Measurements from ENCODE around the gene TTC7B. TPM values are rescaled to one million over a fixed set of nuclear protein-coding genes. Genes with fewer than 3 reads are reported as not detected.

Gene TTC7B
- total and polyA plus RNA-seq, 2 experiments from 2014 or later = 68.1 to 75.8 TPM

DNA sequence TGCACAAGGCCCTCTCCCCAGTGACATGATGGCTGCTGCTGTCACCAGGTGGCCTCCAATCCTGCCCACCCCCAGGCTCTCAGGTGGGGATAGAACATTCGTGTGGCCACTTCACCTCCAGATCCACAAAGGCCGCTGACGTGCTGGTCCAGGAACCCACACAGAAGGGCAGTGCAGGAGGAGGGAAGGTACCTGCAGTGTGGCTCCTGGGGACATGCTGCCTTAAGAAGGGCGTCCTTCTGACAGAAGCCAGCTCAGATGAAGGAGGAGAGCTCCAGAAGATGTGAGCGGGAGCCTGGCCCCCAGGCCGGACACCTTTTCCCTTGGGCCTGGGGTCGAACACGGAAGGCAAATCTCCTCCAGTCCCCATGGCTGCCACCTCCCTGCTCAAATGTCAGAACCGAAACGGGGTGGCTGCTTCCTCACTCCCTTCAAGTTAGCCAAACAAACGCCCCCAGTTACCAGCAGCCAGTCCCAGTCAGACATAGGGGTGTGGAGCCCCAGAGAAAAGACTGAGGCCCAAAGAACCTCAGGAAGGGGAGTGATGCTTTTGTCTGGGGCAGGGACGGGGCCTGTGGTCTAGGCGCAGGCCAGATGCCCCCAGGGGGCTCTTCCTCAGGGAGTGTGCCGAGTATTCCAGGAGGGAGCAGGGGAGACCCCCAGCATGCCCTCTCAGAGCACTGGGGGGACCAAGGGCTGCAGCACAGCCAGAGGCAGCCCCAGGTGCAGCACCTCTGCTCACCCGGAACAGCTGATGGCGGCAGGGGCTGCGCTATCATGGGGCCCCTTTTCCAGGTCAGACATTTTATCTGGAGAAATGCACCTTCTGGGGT, 263.5 kb downstream of the TTC7B start:
- H3K27me3 ChIP-seq = no peaks in the 10 kb centered on the region
- H3K36me3 ChIP-seq = no peaks in the 10 kb centered on the region
- no peak for TF ChIP-seq CTCF (IDR thresholded peaks at IDR 0.05; ENCODE audit: low read depth, low read length)
- H3K4me3 ChIP-seq = no peak overlapping the region
- H3K4me1 ChIP-seq (ENCODE audit: low read depth) = peaks cover 13% of the 10 kb centered on the region
- no peak overlapping the region for H3K27ac ChIP-seq
- H3K9me3 ChIP-seq (ENCODE audit: low read depth) = no peaks in the 10 kb centered on the region
- no peak for DNase-seq (ENCODE audit: low read depth in 1 of 2, low spot score in 1 of 2)

- no peak for DNase-seq (ENCODE audit: low read depth in 1 of 2, low spot score in 1 of 2)
- Histone ChIP-seq H3K4me1 (ENCODE audit: low read depth) (peaks cover 13% of the 10 kb centered on the region), H3K27me3 (no peaks in the 10 kb centered on the region), H3K4me3 (no peak overlapping the region), H3K27ac (no peak overlapping the region), H3K36me3 (no peaks in the 10 kb centered on the region), H3K9me3 (ENCODE audit: low read depth) (no peaks in the 10 kb centered on the region)
- no peak for TF ChIP-seq CTCF (IDR thresholded peaks at IDR 0.05; ENCODE audit: low read depth, low read length)
Measured at GRCh38 chr14:90551733-90552464, 264.3 kb downstream of the TTC7B start.

GRCh38 chr14:90551070-90551704, 265.0 kb downstream of the TTC7B start:
- Histone ChIP-seq H3K9me3 (ENCODE audit: low read depth) (no peaks in the 10 kb centered on the region), H3K36me3 (no peaks in the 10 kb centered on the region), H3K27me3 (no peaks in the 10 kb centered on the region), H3K4me1 (ENCODE audit: low read depth) (peaks cover 10% of the 10 kb centered on the region), H3K4me3 (no peak overlapping the region), H3K27ac (no peak overlapping the region)
- TF ChIP-seq CTCF (IDR thresholded peaks at IDR 0.05; ENCODE audit: low read depth, low read length) = no peak
- peak in 1 of 2 donors; percentile 12 for DNase-seq (ENCODE audit: low read depth in 1 of 2, low spot score in 1 of 2)

GRCh38 chr14:90549794-90550641, 266.2 kb downstream of the TTC7B start:
- no peak for DNase-seq (ENCODE audit: low read depth in 1 of 2, low spot score in 1 of 2)
- Histone ChIP-seq H3K9me3 (ENCODE audit: low read depth) (no peaks in the 10 kb centered on the region), H3K27me3 (no peaks in the 10 kb centered on the region), H3K36me3 (no peaks in the 10 kb centered on the region), H3K27ac (no peak overlapping the region), H3K4me1 (ENCODE audit: low read depth) (peaks cover 10% of the 10 kb centered on the region), H3K4me3 (no peak overlapping the region)
- TF ChIP-seq CTCF (IDR thresholded peaks at IDR 0.05; ENCODE audit: low read depth, low read length) = no peak

- Histone ChIP-seq H3K4me3 (no peak overlapping the region), H3K4me1 (ENCODE audit: low read depth) (peaks cover 10% of the 10 kb centered on the region), H3K27ac (no peak overlapping the region), H3K36me3 (no peaks in the 10 kb centered on the region), H3K9me3 (ENCODE audit: low read depth) (no peaks in the 10 kb centered on the region), H3K27me3 (no peaks in the 10 kb centered on the region)
- TF ChIP-seq CTCF (IDR thresholded peaks at IDR 0.05; ENCODE audit: low read depth, low read length) = no peak
- DNase-seq (ENCODE audit: low read depth in 1 of 2, low spot score in 1 of 2) = no peak
Measured at GRCh38 chr14:90548455-90548854, 267.8 kb downstream of the TTC7B start.

Data from cardiac muscle cell (in vitro differentiated cells and primary cell).